Measurements from ENCODE around the gene STAC2.
A peak's percentile ranks its signal among the peaks of the same experiment; 100 is the strongest.

STAC2 gene

DNA sequence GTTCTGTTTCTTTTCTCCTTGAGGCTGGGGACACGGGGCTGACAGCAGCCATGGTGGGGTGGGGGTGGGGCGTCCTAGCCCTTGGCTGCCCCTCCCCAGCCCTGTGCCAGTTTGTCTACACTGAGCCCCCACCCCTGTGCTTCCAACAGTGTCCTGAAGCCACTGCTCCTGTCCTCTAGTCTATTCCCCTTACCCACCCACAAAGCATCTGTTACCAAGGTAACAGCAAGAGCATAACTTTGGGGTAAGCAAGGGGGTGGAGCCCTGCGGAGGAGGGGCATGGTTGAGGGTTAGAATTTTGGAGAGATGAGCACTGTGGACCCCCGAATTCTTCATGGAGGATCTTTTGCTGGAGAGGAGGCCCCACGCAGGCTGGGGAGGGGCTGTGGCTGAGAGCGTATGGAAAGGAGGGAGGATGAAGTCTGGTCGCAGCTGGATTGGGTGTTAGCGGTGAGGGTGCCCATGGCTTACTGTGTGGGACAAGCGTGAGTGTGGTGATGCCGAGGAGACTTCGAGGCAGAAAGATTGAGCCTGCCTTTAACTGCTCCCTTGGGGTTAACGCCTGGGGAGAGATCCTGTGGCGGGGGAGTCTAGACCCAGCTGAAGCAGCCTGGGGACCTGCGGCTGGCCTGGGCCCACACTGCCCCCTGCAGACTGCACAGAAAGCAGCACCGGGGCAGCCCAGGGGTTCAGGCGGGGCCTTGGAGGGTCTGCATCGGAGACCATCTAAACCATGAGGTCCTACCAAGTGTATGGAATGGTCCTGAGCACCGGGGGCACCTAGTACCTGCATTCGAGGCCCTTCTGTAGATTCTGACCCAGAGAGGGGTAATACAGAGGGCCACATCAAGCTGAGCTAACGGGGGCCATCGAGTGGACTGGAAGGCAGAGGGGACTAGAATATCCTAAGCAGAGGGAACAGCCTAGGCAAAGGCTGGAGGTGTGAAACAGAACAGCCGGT is 6.1 kb upstream of the STAC2 start:
- DNase-seq: peak; percentile 34

- DNase-seq: no peak
Observed at GRCh38 chr17:39231091-39231561, 5.4 kb upstream of the STAC2 start.

DNA sequence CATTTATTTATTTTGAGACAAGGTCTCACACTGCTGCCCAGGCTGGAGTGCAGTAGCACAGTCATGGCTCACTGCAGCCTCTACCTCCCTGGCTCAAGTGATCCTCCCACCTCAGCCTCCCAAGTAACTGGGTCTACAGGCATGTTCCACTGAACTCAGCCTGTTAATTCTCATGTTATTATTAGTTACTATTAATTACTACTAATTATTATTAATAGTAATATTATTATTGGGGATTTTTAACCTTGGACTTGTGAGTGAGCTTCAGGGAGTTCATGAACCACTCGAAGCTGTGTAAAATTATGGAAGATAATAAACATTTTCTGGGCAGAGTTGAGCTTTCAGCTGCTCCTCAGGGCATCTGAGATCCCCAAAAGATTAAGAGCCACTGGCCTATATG is 4.6 kb upstream of the STAC2 start:
- no peak for DNase-seq

- peak; percentile 44 for DNase-seq
Observed at GRCh38 chr17:39229274-39229913, 3.6 kb upstream of the STAC2 start.

DNA sequence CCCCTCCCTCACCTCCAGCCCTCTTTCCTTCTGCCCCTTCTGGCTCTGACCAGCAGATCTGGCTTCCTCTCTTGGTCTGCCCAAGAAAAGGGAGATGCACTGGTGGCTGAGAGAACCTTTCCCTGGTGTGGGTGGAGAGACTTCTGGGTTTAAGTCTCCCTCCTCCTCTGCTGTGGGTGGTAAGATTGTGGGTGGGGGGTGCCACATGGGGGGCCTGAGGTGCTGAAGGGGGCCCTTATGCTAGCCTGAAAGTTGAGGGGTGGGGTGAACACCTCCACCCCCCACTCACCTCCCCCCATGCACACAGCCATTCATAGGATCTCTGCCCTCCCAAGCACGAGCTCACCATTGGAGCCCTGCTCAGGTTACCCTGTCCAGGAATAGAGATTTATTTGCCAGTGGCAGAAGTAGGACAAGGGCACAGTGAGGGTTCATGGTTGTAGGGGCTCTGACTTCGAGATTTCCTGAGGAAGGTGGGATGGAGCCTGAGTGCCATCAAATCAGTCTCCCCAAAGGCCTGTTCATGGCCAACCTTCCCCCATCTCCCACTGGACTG is 1.7 kb upstream of the STAC2 start:
- no peak for DNase-seq

DNA sequence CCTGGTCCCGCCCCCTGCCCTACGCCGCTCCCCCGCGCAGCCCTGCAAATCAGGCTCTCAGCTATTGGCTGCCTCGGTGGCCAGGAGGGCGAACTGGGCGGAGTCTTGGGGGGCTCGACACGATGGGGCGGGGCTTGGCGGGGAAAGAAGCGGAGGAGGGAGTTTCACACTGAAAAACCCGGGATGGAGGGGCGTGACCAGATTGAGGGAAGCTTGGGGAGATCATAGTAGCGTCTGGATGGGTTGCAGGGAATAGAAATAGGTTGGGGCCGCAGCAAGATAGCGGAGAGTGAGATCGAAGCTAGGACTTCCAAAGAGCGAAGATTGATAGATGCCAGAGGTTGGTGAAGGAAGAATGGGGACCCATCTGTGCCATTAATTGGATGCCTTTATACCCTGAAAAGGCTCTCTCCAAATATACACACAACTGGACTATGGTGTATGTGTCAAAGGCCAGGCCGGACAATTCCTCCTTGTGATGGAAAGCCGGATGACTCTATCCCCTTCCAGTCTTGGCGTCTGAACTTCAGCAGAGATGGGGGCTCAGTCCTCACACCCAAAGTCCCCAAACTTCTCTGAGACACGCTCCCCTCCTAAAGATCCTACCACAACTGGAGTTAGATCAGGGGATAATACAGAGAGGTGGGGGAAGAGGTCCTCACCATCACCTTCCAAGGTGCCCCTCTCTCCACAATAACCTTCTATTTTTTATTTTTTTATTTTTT is 376 bp upstream of the STAC2 start:
- DNase-seq: no peak

DNA sequence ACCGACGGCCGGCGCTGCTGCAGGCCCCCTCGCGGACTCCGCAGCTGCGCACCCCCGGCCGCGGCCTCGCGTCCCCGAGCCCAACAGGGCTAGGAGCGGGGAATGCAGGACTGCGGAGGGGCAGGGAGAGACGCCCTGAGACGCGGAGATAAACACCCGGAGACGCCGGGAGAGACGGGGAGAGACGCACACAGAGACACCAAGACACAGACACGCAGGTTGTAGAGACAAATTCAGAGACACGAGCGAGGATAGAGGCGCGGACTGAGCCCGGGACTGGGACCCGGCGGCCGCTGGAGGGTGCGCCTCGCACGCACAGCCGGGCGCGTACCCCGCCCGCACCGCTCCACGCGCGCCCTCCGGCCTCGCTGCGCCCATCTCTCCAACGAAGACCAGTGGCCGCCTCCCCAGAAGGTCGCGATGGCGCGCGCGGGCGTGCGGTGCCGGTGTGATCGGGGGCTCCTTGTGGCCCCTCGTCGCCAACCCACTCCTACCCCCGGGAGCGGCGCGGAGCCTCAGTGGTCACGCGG is 902 bp downstream of the STAC2 start:
- no peak for DNase-seq

- no peak for DNase-seq
Observed at GRCh38 chr17:39223907-39224777, 1.6 kb downstream of the STAC2 start.

DNA sequence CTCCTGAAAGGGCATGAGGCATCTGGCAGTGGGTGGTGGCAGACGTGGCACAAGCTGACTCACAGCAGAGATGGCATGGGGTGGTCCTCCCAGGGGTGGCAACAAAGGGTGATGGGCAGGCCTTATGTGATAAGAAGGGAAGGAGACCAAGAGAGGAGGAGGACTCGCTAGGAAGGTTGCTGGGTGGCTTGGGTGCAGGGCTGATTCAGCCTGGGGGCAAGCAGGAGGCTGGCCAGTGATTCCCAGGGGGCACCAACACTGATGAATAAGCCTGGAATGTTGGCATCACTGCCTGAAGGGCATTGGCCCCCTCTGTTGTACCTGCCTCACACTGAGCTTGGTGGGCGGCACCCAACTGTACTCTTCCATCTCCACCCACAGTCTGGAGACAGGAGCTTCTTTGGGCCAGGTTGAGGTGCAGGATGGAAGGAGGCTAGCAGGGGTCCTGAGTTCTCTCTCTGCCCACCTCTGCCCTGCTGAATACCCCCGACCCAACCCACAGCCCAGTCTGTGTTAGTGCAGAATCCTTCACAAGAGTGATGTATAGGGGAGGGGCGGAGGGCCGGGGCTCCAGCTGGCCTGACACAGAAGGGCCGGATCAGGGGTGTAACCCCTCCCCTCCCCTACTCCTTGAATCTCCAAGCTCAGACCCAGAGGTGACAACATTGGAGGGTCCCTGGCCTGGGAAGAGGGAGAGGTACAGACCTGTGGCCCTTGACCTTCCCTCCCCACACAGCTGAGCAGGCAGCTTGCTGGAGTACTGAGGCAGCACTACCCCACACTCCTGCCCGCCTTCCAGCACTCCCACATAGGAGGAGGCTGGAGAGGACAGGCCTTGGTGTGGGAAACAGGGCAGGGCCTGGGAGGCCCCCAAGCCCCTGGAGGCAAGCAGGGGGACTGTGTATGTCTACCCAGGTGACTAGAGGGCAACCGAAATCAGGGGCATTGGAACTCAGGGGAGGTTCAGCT is 2.6 kb downstream of the STAC2 start:
- DNase-seq: no peak

- DNase-seq: no peak
Observed at GRCh38 chr17:39222151-39222550, 3.6 kb downstream of the STAC2 start.

DNA sequence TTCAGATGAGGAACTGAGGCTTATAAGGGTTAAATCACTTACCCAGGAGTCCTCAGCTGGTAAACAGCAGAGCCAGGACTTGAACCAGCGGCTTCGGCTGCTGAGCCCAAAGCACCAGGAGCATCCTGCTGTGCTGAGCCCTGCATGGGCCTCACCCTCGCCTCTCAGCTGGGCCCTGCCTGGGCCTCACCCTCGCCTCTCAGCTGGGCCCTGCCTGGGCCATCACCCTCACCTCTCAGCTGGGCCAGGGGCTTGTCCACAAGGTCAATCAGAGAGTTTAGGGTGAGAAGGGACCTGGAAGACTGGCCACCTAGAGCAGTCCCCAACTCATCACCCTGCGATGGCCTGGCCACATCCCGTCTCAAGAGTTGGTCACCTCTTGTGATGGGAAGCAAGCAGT is 4.2 kb downstream of the STAC2 start:
- DNase-seq: no peak

DNA sequence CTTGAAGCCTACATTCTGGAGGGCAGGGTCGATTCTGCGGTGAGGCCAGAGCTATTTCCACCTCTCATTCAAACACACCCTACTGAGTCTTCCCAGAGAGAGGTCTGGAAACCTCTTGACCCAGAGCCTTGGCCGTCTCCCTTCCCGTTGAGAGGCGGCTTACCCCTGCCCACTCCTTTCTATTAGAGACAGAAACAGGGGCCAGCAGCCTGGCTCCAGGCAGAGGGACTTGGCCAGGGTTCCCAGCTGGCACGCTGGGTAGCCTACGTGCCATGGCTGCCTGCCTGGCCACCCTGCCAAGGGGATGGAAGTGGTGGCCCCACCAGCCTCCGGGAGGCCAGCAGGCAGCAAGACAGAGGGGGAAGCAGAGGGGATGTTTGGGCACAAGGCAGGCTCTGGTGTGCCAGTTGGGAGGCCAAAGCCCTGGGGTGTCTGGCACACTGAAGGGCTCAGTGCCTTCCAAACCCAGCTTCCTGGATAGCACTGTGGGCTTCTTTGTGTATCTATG is 6.0 kb downstream of the STAC2 start:
- DNase-seq: no peak

GRCh38 chr17:39218906-39219305 is 6.8 kb downstream of the STAC2 start:
- DNase-seq: no peak

DNA sequence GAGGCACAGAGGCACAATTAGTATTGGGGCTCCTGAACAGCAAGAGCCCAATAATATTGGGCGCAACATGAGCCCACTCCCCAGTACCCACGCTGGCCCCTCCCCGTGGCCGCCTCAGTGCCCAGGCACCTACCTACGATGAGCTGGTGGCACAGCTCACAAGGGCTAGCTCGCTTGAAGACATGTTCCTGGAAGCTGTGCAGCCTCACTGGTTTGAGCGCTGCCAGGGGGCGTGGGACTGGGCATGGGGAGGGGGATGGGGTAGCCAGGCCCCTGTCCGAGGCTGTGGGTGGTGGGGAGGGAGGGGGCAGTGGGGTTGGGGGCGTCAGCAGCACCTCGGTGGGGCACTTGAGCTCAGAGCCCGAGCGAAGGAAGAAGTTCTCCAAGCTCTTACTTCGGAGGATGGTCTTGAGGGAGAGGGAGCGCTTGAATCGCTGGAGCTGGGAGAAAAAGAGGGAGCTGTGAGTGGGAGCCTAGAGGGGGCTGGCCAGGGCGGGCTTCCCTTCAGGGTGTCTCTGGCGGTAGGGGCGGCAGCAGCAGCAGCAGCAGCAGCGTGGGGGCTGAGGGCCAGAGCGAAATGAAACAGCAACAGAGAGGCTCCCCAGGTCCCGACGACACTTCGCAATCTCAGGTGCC is 7.9 kb downstream of the STAC2 start:
- DNase-seq: no peak

DNA sequence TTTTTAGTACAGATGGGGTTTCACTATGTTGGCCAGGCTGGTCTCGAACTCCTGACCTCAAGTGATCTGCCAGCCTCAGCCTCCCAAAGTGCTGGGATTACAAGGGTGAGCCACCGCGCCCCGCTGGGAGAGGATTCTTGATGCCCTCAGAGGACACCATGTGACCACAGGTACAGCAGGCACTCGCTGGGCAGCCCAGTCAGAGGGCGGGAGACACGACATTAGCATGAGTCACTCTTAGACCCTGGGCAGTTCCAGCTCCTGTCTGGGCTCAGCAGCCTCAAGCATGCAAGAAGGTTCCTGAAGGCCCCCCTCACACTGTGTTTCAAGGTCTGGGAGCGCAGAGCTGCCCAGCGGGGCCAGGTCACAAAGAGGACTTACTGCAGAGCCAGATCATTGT is 11.9 kb downstream of the STAC2 start:
- no peak for DNase-seq

- no peak for DNase-seq
Observed at GRCh38 chr17:39212841-39213480, 12.8 kb downstream of the STAC2 start.

- no peak for DNase-seq
Observed at GRCh38 chr17:39212195-39212810, 13.4 kb downstream of the STAC2 start.

DNA sequence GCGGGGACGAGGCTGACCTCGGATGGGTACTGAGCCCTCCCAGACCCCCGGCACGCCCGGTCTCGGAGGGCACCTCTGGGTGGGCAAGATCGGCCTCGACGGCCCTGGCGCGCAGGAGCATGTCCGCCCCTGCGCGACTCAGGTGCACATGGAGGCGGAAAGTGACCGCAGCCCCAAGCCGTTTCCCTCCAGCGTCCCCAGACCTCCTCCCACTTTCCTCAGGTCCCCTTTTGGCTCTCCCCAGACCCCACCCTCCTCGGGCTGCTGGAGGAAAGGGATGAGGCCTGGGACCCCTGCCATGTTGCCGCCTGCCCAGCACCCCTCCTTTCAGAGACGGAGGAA is 15.7 kb downstream of the STAC2 start:
- DNase-seq: no peak
